HEK293 (cell line): ENCODE measurements around the gene CPNE4.

Source experiments
- SALL2 ChIP-seq: fragments of 450-650 bp; formaldehyde crosslinking; IDR thresholded peaks from 2 replicates; pipeline ENCODE4 v1.5.0; 2017; ENCODE audit warnings: missing biosample characterization, mild to moderate bottlenecking, missing genetic modification characterization, borderline replicate concordance
- YY1 ChIP-seq: fragments of 450-650 bp; formaldehyde crosslinking; IDR thresholded peaks from 2 replicates; pipeline ENCODE4 v1.5.1; 2018; ENCODE audit warnings: missing biosample characterization, missing genetic modification characterization
- ZNF112 ChIP-seq: fragments of 450-650 bp; formaldehyde crosslinking; IDR thresholded peaks from 2 replicates; pipeline ENCODE4 v1.5.0; 2017; ENCODE audit warnings: missing biosample characterization, missing genetic modification characterization
- ZNF146 ChIP-seq: fragments of 450-650 bp; formaldehyde crosslinking; IDR thresholded peaks from 2 replicates; pipeline ENCODE4 v1.5.1; 2016; ENCODE audit warnings: missing biosample characterization, missing genetic modification characterization
- ZNF76 ChIP-seq: fragments of 450-650 bp; formaldehyde crosslinking; IDR thresholded peaks from 2 replicates; pipeline ENCODE4; 2016; ENCODE audit warnings: low read depth, missing biosample characterization, missing genetic modification characterization, borderline replicate concordance
- TF ChIP-seq, protein P1 (sequence below): fragments of 450-650 bp; formaldehyde crosslinking; IDR thresholded peaks from 2 replicates; pipeline ENCODE4 v1.5.1; 2016; ENCODE audit warnings: missing biosample characterization, missing genetic modification characterization
- TF ChIP-seq, protein P2 (sequence below): fragments of 450-650 bp; formaldehyde crosslinking; IDR thresholded peaks from 2 replicates; pipeline ENCODE4 v1.5.1; 2016; ENCODE audit warnings: missing biosample characterization, missing genetic modification characterization

DNA sequence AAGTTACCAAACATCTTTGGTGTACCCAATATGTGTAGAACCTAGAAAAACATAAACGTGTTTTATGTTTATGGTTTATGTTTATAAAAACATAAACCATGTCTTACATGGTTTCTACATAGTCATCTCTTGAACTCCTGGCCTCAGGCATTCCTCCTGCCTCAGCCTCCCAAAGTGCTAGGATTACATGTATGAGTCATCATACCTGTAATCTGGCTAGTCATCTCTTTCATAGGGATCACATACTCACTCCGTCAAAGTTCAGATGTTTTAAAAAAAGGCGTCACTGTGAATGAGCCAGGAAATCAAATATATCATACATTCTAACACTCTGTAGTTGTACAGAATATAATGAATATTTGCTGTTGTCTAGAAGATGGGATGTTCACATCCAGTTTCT is 178.6 kb downstream of the CPNE4 start:
- TF ChIP-seq, protein P1, sequence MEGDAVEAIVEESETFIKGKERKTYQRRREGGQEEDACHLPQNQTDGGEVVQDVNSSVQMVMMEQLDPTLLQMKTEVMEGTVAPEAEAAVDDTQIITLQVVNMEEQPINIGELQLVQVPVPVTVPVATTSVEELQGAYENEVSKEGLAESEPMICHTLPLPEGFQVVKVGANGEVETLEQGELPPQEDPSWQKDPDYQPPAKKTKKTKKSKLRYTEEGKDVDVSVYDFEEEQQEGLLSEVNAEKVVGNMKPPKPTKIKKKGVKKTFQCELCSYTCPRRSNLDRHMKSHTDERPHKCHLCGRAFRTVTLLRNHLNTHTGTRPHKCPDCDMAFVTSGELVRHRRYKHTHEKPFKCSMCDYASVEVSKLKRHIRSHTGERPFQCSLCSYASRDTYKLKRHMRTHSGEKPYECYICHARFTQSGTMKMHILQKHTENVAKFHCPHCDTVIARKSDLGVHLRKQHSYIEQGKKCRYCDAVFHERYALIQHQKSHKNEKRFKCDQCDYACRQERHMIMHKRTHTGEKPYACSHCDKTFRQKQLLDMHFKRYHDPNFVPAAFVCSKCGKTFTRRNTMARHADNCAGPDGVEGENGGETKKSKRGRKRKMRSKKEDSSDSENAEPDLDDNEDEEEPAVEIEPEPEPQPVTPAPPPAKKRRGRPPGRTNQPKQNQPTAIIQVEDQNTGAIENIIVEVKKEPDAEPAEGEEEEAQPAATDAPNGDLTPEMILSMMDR (tag by site-specific recombination), result no peak
- TF ChIP-seq ZNF76 (no peak), ZNF146 (no peak), SALL2 (no peak), YY1 (tag by site-specific recombination) (no peak), ZNF112 (tag by site-specific recombination) (no peak)
- TF ChIP-seq, protein P2, sequence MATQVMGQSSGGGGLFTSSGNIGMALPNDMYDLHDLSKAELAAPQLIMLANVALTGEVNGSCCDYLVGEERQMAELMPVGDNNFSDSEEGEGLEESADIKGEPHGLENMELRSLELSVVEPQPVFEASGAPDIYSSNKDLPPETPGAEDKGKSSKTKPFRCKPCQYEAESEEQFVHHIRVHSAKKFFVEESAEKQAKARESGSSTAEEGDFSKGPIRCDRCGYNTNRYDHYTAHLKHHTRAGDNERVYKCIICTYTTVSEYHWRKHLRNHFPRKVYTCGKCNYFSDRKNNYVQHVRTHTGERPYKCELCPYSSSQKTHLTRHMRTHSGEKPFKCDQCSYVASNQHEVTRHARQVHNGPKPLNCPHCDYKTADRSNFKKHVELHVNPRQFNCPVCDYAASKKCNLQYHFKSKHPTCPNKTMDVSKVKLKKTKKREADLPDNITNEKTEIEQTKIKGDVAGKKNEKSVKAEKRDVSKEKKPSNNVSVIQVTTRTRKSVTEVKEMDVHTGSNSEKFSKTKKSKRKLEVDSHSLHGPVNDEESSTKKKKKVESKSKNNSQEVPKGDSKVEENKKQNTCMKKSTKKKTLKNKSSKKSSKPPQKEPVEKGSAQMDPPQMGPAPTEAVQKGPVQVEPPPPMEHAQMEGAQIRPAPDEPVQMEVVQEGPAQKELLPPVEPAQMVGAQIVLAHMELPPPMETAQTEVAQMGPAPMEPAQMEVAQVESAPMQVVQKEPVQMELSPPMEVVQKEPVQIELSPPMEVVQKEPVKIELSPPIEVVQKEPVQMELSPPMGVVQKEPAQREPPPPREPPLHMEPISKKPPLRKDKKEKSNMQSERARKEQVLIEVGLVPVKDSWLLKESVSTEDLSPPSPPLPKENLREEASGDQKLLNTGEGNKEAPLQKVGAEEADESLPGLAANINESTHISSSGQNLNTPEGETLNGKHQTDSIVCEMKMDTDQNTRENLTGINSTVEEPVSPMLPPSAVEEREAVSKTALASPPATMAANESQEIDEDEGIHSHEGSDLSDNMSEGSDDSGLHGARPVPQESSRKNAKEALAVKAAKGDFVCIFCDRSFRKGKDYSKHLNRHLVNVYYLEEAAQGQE (tag by site-specific recombination), result no peak
